EL (cell line): ENCODE results near the gene DUSP8.
A peak's percentile ranks its signal among the peaks of the same experiment; 100 is the strongest.
"Not testable (repeated sequence)": the region's sequence is repeated elsewhere in the genome, so short reads cannot be mapped to it uniquely, and the experiment has no call there.

Source experiments
- DNase-seq: peaks from one replicate; pipeline ENCODE4 v3.0.0-alpha.2; 2016

DUSP8 gene

GRCh38 chr11:1589191-1589963, 17.3 kb upstream of the DUSP8 start:
- DNase-seq, result not testable (repeated sequence)

DNA sequence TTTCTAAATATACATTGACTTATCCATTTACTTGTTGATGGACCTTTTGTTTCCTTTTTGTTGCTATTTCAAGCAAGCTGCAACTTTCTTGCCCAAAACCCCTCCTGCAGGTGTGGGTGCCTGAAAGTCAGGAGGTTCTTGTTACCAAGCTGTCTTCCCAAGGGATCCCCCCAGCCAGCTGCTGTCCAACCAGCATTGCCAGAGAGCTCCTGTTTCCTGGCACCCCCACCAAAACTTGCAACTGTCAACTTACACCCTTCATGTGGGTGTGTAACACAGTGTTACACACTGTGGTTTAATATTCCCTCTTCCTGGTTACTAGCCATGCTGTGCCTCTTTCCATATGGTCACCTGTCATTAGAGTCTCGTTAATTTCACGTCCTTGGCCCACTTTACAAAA, 14.6 kb upstream of the DUSP8 start:
- no peak for DNase-seq

DNA sequence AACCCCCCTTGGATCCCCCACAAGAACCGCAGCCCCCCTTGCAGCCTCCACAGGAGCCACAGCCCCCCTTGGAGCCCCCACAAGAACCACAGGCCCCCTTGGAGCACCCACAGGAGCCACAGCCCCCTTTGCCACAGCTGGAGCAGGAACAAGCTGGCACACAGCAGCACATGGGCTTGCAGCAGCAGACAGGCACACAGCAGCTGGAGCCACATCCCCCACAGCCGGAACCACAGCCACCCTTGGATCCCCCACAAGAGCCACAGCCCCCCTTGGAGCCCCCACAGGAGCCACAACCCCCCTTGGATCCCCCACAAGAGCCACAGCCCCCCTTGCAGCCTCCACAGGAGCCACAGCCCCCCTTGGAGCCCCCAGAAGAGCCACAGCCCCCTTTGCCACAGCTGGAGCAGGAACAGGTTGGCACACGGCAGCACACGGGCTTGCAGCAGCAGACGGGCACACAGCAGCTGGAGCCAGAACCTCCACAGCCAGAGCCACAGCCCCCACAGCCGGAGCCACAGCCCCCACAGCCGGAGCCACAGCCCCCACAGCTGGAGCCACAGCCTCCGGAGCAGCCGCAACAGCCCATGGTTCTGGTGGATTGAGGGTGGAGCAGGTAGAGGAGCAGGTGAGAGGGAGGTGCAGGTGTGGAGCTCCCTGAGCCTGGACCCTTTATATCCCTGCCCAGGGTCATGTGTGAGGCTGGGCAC, 12.7 kb upstream of the DUSP8 start, which contains the start of gene KRTAP5-1:
TSS of gene KRTAP5-1 (minus strand) at position 623 of the 710 bp plus-strand sequence. CDS start at position 589, 34 bp downstream.
- DNase-seq, result not testable (repeated sequence)

DNA sequence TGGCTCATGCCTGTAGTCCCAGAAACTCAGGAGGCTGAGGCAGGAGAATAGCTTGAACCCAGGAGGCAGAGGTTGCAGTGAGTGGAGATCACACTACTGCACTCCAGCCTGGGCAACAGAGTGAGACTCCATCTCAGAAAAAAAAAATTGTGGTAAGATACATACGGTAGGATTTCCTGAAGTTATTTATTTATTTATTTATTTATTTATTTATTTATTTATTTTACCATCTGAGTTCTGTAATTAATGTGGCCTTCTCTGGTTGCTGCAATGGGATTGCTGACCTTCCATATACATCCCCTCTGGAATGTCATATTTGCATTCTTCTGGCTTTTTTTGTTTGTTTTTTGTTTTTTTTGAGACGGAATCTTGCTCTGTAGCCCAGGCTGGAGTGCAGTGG, 10.8 kb upstream of the DUSP8 start:
- not testable (repeated sequence) for DNase-seq

GRCh38 chr11:1581976-1582375, 9.9 kb upstream of the DUSP8 start:
- no peak for DNase-seq

DNA sequence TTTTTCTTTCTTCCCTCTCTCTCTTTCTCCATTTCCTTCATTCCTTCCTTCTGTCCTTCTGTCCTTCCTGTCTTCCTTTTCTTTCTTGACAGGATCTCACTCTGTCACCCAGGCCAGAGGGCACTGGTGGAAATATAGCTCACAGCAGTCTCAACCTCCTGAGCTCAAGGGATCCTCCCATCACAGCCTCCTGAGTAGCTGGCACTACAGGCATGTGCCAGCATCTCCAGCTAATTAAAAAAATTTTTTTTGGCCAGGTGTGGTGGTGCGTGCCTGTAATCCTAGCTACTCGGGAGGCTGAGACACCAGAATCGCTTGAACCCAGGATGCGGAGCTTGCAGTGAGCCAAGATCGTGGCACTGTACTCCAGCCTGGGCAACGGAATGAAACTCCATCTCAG, 4.8 kb upstream of the DUSP8 start:
- DNase-seq, result no peak

GRCh38 chr11:1575756-1576155, 3.7 kb upstream of the DUSP8 start:
- not testable (repeated sequence) for DNase-seq

DNA sequence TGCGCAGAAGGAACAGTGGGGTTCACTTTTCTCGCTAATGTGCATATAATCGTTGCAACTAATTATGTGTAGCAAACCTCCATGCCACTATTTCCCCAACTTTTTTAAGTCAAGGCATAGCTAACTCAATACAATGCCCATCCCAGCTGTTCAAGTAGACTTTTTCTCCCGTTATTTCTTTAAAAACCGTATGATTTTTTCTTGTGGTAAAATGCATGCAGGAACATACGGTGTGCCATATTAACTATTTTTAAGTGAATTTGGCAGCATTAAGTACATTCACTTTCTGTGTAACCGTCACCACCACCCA, 2.8 kb upstream of the DUSP8 start:
- no peak for DNase-seq

GRCh38 chr11:1574238-1574932, 2.3 kb upstream of the DUSP8 start:
- DNase-seq, result peak; percentile 43

- DNase-seq, result no peak
These were observed 1.8 kb upstream of the DUSP8 start for GRCh38 chr11:1573903-1574237.

DNA sequence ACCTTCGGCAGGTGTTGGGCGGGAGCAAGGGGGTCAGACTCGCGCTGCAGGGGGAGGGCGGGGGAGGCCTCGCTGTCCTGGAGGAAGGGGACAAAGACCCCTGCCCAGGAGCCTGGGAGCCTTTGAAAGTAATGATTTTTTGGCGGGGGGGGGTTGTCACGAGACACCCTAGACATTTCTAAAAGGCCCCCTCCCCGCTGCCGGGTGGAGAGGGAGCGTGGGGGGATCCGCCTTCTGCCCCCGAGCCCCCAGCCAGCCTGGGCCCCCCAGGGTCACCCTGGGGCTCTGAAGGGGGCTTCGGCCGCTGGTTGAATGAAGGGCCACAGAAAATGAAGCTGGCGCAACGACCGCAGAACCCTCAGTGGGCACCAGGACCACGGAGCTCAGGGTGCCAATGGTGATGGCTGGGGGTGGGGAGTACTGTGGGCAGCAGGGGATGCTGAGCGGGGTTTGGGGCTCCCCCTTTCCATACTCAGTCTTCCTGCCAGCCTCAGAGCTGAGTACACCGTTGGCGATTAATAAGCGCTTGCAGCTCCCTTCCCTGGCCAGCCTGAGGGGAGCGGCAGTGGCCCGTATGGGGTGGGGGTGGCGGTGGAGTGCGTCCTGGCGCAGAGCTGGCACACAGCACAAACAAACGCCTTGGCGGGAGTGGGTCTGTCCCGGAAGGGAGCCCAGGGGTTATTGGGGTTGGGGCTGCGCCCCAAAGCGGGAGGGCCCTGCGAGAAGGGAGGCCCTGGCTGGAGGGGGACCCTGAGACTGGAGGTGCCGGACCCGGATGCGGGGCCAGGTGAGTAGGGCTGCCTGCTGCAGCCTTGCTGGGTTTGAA, 1.2 kb upstream of the DUSP8 start:
- no peak for DNase-seq

DNA sequence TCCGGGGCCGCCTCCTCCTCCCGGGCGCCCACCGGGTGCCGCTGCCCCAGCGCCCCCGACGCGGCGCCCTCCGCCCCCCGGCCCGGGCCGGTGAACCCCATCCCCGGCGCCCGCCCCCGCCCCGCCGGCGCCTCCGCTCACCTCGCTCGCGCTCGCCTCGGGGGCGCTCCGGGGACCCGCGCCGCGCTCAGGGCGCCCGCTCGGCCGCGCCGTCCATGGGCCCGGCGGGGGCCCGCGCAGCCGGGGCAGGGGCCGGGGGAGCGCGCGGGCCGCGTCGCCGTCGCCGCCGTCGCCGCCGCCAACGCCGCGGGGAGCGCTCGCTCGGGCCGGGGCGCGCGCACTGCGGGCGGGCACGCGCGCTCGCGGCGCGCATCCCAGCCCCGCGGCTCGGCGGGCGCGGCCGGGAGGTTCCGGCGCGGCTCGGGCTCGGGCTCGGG, 293 bp downstream of the DUSP8 start:
- DNase-seq, result no peak

GRCh38 chr11:1570896-1571759, 943 bp downstream of the DUSP8 start:
- DNase-seq, result no peak

GRCh38 chr11:1570531-1570895, 1.6 kb downstream of the DUSP8 start:
- DNase-seq, result no peak

DNA sequence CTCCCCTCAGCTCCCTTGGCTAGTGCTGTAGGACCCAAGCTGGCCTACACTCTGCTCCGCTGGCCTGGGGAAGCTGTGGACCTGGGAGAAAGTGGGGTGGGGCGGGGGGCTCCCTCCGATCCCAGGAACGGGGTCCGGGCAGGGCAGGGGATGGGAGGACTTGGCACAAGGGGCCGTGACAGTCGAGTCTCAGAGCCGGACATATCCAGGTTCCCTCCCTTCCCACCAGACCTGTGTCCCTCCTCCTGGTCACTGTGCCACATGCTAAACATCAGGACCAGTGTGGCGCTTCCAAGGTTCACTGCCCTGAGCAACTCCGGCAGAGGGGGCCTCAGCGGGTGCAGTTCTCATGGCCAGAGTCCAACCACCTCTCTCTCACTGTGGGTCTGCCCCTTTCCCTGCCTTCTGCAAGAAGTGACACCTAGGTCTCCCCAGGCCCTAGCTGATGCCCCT, 2.0 kb downstream of the DUSP8 start:
- DNase-seq, result no peak

GRCh38 chr11:1569251-1569780, 2.8 kb downstream of the DUSP8 start:
- DNase-seq, result no peak

GRCh38 chr11:1568441-1568911, 3.6 kb downstream of the DUSP8 start:
- DNase-seq, result no peak

DNA sequence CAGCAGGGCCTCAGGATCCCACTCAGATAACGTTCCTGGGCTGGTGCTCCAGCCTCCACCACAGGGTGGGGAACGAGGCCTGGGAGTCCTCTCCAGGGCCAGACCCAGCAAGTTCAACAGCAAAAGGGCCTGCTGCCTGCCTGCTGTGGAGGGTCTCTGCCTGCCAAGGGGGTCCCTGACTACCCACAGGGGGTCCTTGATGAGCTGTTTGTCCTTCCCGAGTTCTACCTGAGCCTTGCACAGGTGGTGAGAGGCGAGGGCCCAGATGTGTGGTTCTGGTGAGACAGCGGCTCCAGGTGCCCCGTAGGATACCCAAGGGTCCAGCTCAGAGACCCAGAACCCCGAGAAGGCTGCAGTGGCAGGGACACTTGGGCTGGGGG, 4.4 kb downstream of the DUSP8 start:
- no peak for DNase-seq

DNA sequence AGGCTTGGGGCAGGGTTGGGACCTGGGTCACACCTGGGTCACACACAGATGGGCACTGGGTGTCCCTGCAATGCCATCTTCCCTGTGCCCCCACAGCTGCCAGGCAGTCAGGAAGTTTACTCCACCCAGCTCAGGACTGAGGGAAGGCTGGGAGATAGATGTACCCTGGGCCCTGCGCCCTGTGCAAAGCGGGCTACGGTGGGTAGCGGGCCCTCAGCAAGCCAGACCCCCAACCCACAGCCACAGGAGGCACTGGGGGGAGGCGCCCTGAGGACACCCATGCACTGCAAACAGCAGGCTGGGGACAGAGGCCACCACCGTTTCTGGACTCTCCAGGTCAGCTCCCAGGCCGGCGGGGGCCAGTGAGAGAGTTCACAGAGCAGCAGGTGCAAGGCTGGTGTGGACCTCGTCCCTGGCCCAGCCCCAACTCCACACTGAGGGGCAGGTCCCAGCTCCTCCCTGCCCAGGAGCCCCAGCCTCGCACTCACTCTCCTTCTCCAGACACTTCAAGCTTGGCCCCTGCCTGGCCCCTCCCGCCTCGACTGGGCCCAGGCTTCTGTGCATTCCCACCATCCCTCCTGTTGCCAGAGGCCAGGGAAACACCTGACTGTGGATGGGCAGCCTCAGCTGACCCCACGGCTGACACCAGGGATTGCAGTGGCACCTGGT, 4.9 kb downstream of the DUSP8 start:
- DNase-seq, result no peak

DNA sequence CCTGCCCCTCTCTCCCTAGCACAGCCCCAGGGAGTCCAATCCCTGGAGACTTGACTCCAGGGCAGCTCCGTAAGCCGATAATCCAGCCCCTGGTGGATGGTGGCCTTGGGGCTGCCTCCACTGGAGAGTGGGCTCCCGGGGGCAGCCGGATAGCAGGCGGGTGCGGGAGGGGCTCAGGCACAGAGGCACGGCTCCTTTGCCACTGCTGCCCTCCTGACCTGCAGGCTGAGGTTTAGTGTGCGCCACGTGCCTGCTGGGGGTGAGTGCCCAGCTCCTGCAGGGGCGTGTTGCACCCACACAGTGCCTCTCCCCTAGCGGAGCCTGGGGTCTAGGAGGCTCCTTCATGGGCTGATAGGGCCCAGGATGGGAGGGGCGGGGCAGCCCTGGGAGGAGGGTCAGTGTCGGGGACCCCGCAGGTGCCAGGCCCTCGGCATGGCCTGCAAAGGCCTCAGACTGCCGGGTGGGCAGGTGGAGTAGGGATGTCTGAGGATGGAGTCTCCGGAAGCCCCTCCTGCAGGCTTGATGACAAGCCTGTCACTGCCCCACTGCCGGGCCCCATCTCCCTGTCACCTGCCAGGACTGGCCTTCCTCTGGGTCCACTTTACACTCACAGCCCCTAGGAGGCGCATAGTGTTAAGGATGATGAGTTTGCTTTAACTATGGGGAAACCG, 5.6 kb downstream of the DUSP8 start:
- no peak for DNase-seq

DNA sequence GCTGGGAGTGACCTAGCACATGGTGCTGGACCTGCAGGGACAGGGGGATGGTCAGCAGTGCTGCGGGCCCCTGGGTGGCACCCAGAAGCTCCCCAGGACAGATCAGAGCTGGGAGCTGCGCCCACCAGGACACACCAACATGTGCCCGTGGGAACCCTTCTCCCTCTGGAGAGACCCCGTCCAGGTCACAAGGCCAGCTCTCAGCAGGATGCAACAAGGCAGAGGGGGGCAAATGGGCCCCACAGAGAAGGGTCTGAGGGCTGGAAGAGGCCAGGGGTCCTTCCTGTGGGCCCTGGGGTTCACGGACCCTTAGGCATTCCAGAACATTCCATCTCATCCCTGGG, 6.2 kb downstream of the DUSP8 start:
- no peak for DNase-seq
